ENCODE data around the gene HTRA3.

HTRA3 gene

GRCh38 chr4:8233672-8234484 is 35.7 kb upstream of the HTRA3 start:
- no peak for DNase-seq (ENCODE audit: low spot score)
- in situ Hi-C loops (cut with MboI; ENCODE audit: low pct_unique_long_range_greater_than_20kb, low sequenced_read_pairs, unreplicated experiment) = no loop called here
- no peak for TF ChIP-seq CTCF (IDR thresholded peaks at IDR 0.05; ENCODE audit: extremely low read depth, insufficient read depth, missing control alignments)

- DNase-seq (ENCODE audit: low spot score) = no peak
- in situ Hi-C loops (cut with MboI; ENCODE audit: low pct_unique_long_range_greater_than_20kb, low sequenced_read_pairs, unreplicated experiment) = no loop called here
- no peak for TF ChIP-seq CTCF (IDR thresholded peaks at IDR 0.05; ENCODE audit: extremely low read depth, insufficient read depth, missing control alignments)
These were observed 34.8 kb upstream of the HTRA3 start for GRCh38 chr4:8234715-8235114.

- in situ Hi-C loops (cut with MboI; ENCODE audit: low pct_unique_long_range_greater_than_20kb, low sequenced_read_pairs, unreplicated experiment) = no loop called here
- DNase-seq (ENCODE audit: low spot score) = no peak
- no peak for TF ChIP-seq CTCF (IDR thresholded peaks at IDR 0.05; ENCODE audit: extremely low read depth, insufficient read depth, missing control alignments)
These were observed 34.3 kb upstream of the HTRA3 start for GRCh38 chr4:8235224-8235623.

GRCh38 chr4:8235686-8236085 is 33.9 kb upstream of the HTRA3 start:
- no peak for TF ChIP-seq CTCF (IDR thresholded peaks at IDR 0.05; ENCODE audit: extremely low read depth, insufficient read depth, missing control alignments)
- DNase-seq (ENCODE audit: low spot score) = no peak
- in situ Hi-C loops (cut with MboI; ENCODE audit: low pct_unique_long_range_greater_than_20kb, low sequenced_read_pairs, unreplicated experiment) = no loop called here

- in situ Hi-C loops (cut with MboI; ENCODE audit: low pct_unique_long_range_greater_than_20kb, low sequenced_read_pairs, unreplicated experiment) = no loop called here
- DNase-seq (ENCODE audit: low spot score) = no peak
- no peak for TF ChIP-seq CTCF (IDR thresholded peaks at IDR 0.05; ENCODE audit: extremely low read depth, insufficient read depth, missing control alignments)
These were observed 33.2 kb upstream of the HTRA3 start for GRCh38 chr4:8236106-8236919.

GRCh38 chr4:8236920-8237195 is 32.7 kb upstream of the HTRA3 start:
- no peak for TF ChIP-seq CTCF (IDR thresholded peaks at IDR 0.05; ENCODE audit: extremely low read depth, insufficient read depth, missing control alignments)
- in situ Hi-C loops (cut with MboI; ENCODE audit: low pct_unique_long_range_greater_than_20kb, low sequenced_read_pairs, unreplicated experiment) = no loop called here
- no peak for DNase-seq (ENCODE audit: low spot score)
